Measurements from ENCODE around the gene WDR4. TPM values are rescaled to one million over a fixed set of nuclear protein-coding genes. Genes with fewer than 3 reads are reported as not detected.
A peak's percentile ranks its signal among the peaks of the same experiment; 100 is the strongest.

Gene WDR4
- total RNA-seq, 1 experiment from 2014 or later = 42.6 TPM

GRCh38 chr21:42858957-42859890 is 20.1 kb downstream of the WDR4 start:
- ChIA-PET CTCF (no interaction called here), POLR2A (no interaction called here)
- H3K27me3 Mint-ChIP-seq (ENCODE audit: low read depth) = no peaks in the 10 kb centered on the region
- no peak for ATAC-seq
- H3K9me3 Mint-ChIP-seq = no peaks in the 10 kb centered on the region
- H3K36me3 Mint-ChIP-seq = peaks cover 60% of the 10 kb centered on the region
- peaks cover 2% of the 10 kb centered on the region for H3K4me1 Mint-ChIP-seq
- peak overlapping the region; percentile 84 for H3K27ac Mint-ChIP-seq
- H3K4me3 Mint-ChIP-seq = no peak overlapping the region
- TF ChIP-seq NFE2L1 (CRISPR knock-in tag; IDR thresholded peaks at IDR 0.05) = no peak
- TF ChIP-seq IRF2 (CRISPR knock-in tag; IDR thresholded peaks at IDR 0.05; ENCODE audit: borderline replicate concordance, low read depth) = no peak
- no peak for TF ChIP-seq KAT7 (CRISPR knock-in tag; IDR thresholded peaks at IDR 0.05; ENCODE audit: borderline replicate concordance)
- no peak for TF ChIP-seq ZNF532 (CRISPR knock-in tag; IDR thresholded peaks at IDR 0.05; ENCODE audit: borderline replicate concordance)
- TF ChIP-seq, protein P1, sequence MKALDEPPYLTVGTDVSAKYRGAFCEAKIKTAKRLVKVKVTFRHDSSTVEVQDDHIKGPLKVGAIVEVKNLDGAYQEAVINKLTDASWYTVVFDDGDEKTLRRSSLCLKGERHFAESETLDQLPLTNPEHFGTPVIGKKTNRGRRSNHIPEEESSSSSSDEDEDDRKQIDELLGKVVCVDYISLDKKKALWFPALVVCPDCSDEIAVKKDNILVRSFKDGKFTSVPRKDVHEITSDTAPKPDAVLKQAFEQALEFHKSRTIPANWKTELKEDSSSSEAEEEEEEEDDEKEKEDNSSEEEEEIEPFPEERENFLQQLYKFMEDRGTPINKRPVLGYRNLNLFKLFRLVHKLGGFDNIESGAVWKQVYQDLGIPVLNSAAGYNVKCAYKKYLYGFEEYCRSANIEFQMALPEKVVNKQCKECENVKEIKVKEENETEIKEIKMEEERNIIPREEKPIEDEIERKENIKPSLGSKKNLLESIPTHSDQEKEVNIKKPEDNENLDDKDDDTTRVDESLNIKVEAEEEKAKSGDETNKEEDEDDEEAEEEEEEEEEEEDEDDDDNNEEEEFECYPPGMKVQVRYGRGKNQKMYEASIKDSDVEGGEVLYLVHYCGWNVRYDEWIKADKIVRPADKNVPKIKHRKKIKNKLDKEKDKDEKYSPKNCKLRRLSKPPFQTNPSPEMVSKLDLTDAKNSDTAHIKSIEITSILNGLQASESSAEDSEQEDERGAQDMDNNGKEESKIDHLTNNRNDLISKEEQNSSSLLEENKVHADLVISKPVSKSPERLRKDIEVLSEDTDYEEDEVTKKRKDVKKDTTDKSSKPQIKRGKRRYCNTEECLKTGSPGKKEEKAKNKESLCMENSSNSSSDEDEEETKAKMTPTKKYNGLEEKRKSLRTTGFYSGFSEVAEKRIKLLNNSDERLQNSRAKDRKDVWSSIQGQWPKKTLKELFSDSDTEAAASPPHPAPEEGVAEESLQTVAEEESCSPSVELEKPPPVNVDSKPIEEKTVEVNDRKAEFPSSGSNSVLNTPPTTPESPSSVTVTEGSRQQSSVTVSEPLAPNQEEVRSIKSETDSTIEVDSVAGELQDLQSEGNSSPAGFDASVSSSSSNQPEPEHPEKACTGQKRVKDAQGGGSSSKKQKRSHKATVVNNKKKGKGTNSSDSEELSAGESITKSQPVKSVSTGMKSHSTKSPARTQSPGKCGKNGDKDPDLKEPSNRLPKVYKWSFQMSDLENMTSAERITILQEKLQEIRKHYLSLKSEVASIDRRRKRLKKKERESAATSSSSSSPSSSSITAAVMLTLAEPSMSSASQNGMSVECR (CRISPR knock-in tag; IDR thresholded peaks at IDR 0.05; ENCODE audit: borderline replicate concordance) = no peak
- TF ChIP-seq NR3C1 (CRISPR knock-in tag; conservative IDR thresholded peaks at IDR 0.05; ENCODE audit: low read depth) = no peak
- TF ChIP-seq, protein P2, sequence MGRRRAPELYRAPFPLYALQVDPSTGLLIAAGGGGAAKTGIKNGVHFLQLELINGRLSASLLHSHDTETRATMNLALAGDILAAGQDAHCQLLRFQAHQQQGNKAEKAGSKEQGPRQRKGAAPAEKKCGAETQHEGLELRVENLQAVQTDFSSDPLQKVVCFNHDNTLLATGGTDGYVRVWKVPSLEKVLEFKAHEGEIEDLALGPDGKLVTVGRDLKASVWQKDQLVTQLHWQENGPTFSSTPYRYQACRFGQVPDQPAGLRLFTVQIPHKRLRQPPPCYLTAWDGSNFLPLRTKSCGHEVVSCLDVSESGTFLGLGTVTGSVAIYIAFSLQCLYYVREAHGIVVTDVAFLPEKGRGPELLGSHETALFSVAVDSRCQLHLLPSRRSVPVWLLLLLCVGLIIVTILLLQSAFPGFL (CRISPR knock-in tag; IDR thresholded peaks at IDR 0.05; ENCODE audit: borderline replicate concordance) = no peak
- no peak for TF ChIP-seq ZNF671 (CRISPR knock-in tag; IDR thresholded peaks at IDR 0.05)
- no peak for TF ChIP-seq TCF7 (CRISPR knock-in tag; IDR thresholded peaks at IDR 0.05; ENCODE audit: low read depth)
- TF ChIP-seq E2F4 (CRISPR knock-in tag; IDR thresholded peaks at IDR 0.05; ENCODE audit: borderline replicate concordance, low read depth) = no peak
- no peak for TF ChIP-seq ZNF121 (CRISPR knock-in tag; IDR thresholded peaks at IDR 0.05)
- no peak for TF ChIP-seq E2F5 (CRISPR knock-in tag; IDR thresholded peaks at IDR 0.05)
- no peak for DNase-seq (ENCODE audit: low spot score)
